GM18505 (cell line): ENCODE data around the gene FYTTD1.

ENCODE experiments used
- ATAC-seq: cut with Tn5 transposase; IDR thresholded peaks from one replicate; pipeline ENCODE4 v1.9.1; 2021; ENCODE audit not compliant: unreplicated experiment
- POLR2A ChIP-seq: IDR thresholded peaks from 4 replicates; pipeline ENCODE4 v1.6.1; 2011; ENCODE audit warnings: borderline replicate concordance; ENCODE audit not compliant: insufficient read depth, insufficient read length; ENCODE audit errors: extremely low read depth

The FYTTD1 gene

GRCh38 chr3:197791113-197791891 lies 41.6 kb downstream of the FYTTD1 start, which contains the start of gene LRCH3:
Gene LRCH3 (plus strand): TSS chr3:197791254. CDS start chr3:197791279, 25 bp downstream.
- ATAC-seq: peak; percentile 79
- peak; percentile 96 for TF ChIP-seq POLR2A

GRCh38 chr3:197791892-197792647 lies 42.4 kb downstream of the FYTTD1 start:
- ATAC-seq: peak; percentile 22
- no peak for TF ChIP-seq POLR2A

- TF ChIP-seq POLR2A: no peak
- ATAC-seq: no peak
Measured at GRCh38 chr3:197793247-197793646, 43.6 kb downstream of the FYTTD1 start.

GRCh38 chr3:197794115-197794514 lies 44.4 kb downstream of the FYTTD1 start:
- TF ChIP-seq POLR2A: no peak
- ATAC-seq: no peak

- TF ChIP-seq POLR2A: no peak
- ATAC-seq: no peak
Measured at GRCh38 chr3:197795200-197795599, 45.5 kb downstream of the FYTTD1 start.

GRCh38 chr3:197796087-197796486 lies 46.4 kb downstream of the FYTTD1 start:
- no peak for TF ChIP-seq POLR2A

GRCh38 chr3:197798863-197799262 lies 49.2 kb downstream of the FYTTD1 start:
- ATAC-seq: peak; percentile 47
- TF ChIP-seq POLR2A: peak; percentile 40

More at GRCh38 chr3:197796087-197796486, 46.4 kb downstream of the FYTTD1 start:
- no peak for ATAC-seq

GRCh38 chr3:197800379-197800778 lies 50.7 kb downstream of the FYTTD1 start:
- no peak for ATAC-seq
- TF ChIP-seq POLR2A: no peak

GRCh38 chr3:197801891-197802778 lies 52.5 kb downstream of the FYTTD1 start:
- no peak for TF ChIP-seq POLR2A
- no peak for ATAC-seq

GRCh38 chr3:197802779-197803459 lies 53.2 kb downstream of the FYTTD1 start:
- no peak for ATAC-seq
- TF ChIP-seq POLR2A: no peak

- no peak for ATAC-seq
- no peak for TF ChIP-seq POLR2A
Measured at GRCh38 chr3:197804511-197804910, 54.8 kb downstream of the FYTTD1 start.

GRCh38 chr3:197807969-197808587 lies 58.4 kb downstream of the FYTTD1 start:
- no peak for ATAC-seq
- no peak for TF ChIP-seq POLR2A
